Endothelial cell of umbilical vein (primary cell): ENCODE data around the gene PRKAG2. TPM values are rescaled to one million over a fixed set of nuclear protein-coding genes. Genes with fewer than 3 reads are reported as not detected.

Source experiments
- BruUV-seq: library from RNA; stranded (reverse); fragments of 400-500 nt; replicated peaks from 2 replicates; lab custom pipeline; 2021; lab: Mats Ljungman, UMichigan
- CTCF ChIA-PET: fragments of 300-600, 350-600 bp; sonication (Branson Sonifier 250); formaldehyde crosslinking; loops from one replicate; lab custom pipeline; 2021; ENCODE audit warnings: antibody characterized with exemption, inconsistent platforms; lab: Charles Lee
- POLR2A ChIA-PET: fragments of 300-600, 350-600 bp; sonication (Branson Sonifier 250); formaldehyde crosslinking; loops from one replicate; lab custom pipeline; 2021; ENCODE audit warnings: antibody characterized with exemption, inconsistent platforms; lab: Charles Lee
- DNase-seq: peaks from one replicate; pipeline ENCODE4 v3.0.0-alpha.2; 2011; ENCODE audit warnings: low read depth, low spot score
- FAIRE-seq: peaks from 2 replicates; lab custom pipeline; 2011; peaks lifted over from hg19 to GRCh38; lab: Jason Lieb, UNC
- H2AFZ ChIP-seq: 2 replicates; pipeline ENCODE4 v1.6.0; 2012; ENCODE audit warnings: low read depth, low read length, control low read depth, inconsistent platforms
- H3K27ac ChIP-seq: 2 replicates; pipeline ENCODE4 v1.5.1; 2011; ENCODE audit warnings: low read depth, mild to moderate bottlenecking, control low read depth, low read length, moderate library complexity; ENCODE audit not compliant: insufficient read depth
- H3K27me3 ChIP-seq, 2 experiments: 2 replicates each; pipeline versions ENCODE4 v1.6.0 to v1.6.1; 2011; ENCODE audit warnings: low read length in 2 of 2, mixed read lengths in 1 of 2; ENCODE audit not compliant: control insufficient read depth in 2 of 2, insufficient read depth in 2 of 2
- H3K36me3 ChIP-seq, 2 experiments: 2 replicates in 1 of 2; 3 replicates in 1 of 2; pipeline ENCODE4 v1.5.1; 2011; ENCODE audit warnings: low read length in 2 of 2, mild to moderate bottlenecking in 1 of 2, moderate library complexity in 1 of 2; ENCODE audit not compliant: control insufficient read depth in 2 of 2, insufficient read depth in 2 of 2; ENCODE audit errors: extremely low read depth in 1 of 2
- H3K4me1 ChIP-seq: 3 replicates; pipeline ENCODE4 v1.5.1; 2011; ENCODE audit warnings: mild to moderate bottlenecking, low read length; ENCODE audit not compliant: control insufficient read depth, insufficient read depth; ENCODE audit errors: extremely low read depth
- H3K4me2 ChIP-seq: 2 replicates; pipeline ENCODE4 v1.6.1; 2011; ENCODE audit warnings: low read length, control low read depth, mixed read lengths; ENCODE audit not compliant: insufficient read depth
- H3K4me3 ChIP-seq, 3 experiments: fragments of 200-600 bp in 1 of 3; sonication (generic), shearing (Covaris generic) in 1 of 3; replicated peaks in 1 of 3; 2 replicates each; pipeline ENCODE4 v1.5.1; 2011 to 2016; ENCODE audit warnings: control low read depth in 3 of 3, low read length in 3 of 3, mild to moderate bottlenecking in 2 of 3, inconsistent platforms in 1 of 3, low read depth in 1 of 3, moderate library complexity in 1 of 3; ENCODE audit not compliant: insufficient read depth in 1 of 3
- H3K79me2 ChIP-seq: 2 replicates; pipeline ENCODE4 v1.6.0; 2012; ENCODE audit warnings: low read length, inconsistent platforms; ENCODE audit not compliant: control insufficient read depth, insufficient read depth
- H3K9ac ChIP-seq: replicated peaks from 2 replicates; pipeline ENCODE3; 2011; ENCODE audit warnings: low read length, control low read depth; ENCODE audit not compliant: insufficient read depth; ENCODE audit errors: extremely low read depth
- H3K9me1 ChIP-seq: replicated peaks from 3 replicates; pipeline ENCODE4 v1.6.0; 2011; ENCODE audit warnings: mild to moderate bottlenecking, low read length; ENCODE audit not compliant: control insufficient read depth, insufficient read depth; ENCODE audit errors: extremely low read depth
- H3K9me3 ChIP-seq: replicated peaks from 2 replicates; pipeline ENCODE4 v1.5.1; 2012; ENCODE audit warnings: low read length, inconsistent platforms; ENCODE audit not compliant: control insufficient read depth, insufficient read depth
- H4K20me1 ChIP-seq: replicated peaks from 2 replicates; pipeline ENCODE3; 2011; ENCODE audit warnings: mild to moderate bottlenecking, low read length; ENCODE audit not compliant: control insufficient read depth, insufficient read depth; ENCODE audit errors: extremely low read depth
- EZH2 ChIP-seq: IDR thresholded peaks from 2 replicates; pipeline ENCODE4 v1.6.1; 2012; ENCODE audit warnings: borderline replicate concordance, low read depth, mild to moderate bottlenecking, moderate library complexity, low read length, inconsistent platforms; ENCODE audit not compliant: severe bottlenecking
- FOS ChIP-seq: IDR thresholded peaks from 2 replicates; pipeline ENCODE4 v1.6.1; 2011; ENCODE audit warnings: mild to moderate bottlenecking, low read length, moderate library complexity, borderline replicate concordance; ENCODE audit not compliant: insufficient read depth
- GATA2 ChIP-seq: IDR thresholded peaks from 2 replicates; pipeline ENCODE4 v1.7.0; 2011; ENCODE audit warnings: low read depth, mild to moderate bottlenecking, moderate library complexity, mixed read lengths, low read length; ENCODE audit not compliant: insufficient read length, insufficient read depth
- JUN ChIP-seq: IDR thresholded peaks from 2 replicates; pipeline ENCODE4 v1.6.1; 2011; ENCODE audit warnings: borderline replicate concordance, low read depth; ENCODE audit not compliant: insufficient read length, insufficient read depth
- MYC ChIP-seq: IDR thresholded peaks from one replicate; pipeline ENCODE4 v1.6.1; 2011; ENCODE audit warnings: mild to moderate bottlenecking, low read depth, low read length
- POLR2A ChIP-seq: IDR thresholded peaks from 2 replicates; pipeline ENCODE4 v1.6.1; 2012; ENCODE audit warnings: low read depth, mild to moderate bottlenecking, control low read depth, low read length
- POLR2AphosphoS5 ChIP-seq: IDR thresholded peaks from 2 replicates; pipeline ENCODE4 v1.6.1; 2012; ENCODE audit warnings: low read depth, mild to moderate bottlenecking, control low read depth, low read length, moderate library complexity; ENCODE audit not compliant: insufficient read depth
- dilution Hi-C: fragments of 300-500 bp; cut with MboI; formaldehyde crosslinking; loops from one replicate; pipeline ENCODE4 v1.15.0; 2019; ENCODE audit warnings: low sequenced_read_pairs; ENCODE audit not compliant: extremely low pct_ligation_motif_present
- intact Hi-C: fragments of 100-400 bp; cut with micrococcal nuclease; formaldehyde crosslinking; loops from one replicate; pipeline ENCODE4 v1.10.0; 2022
- polyA plus RNA-seq, 4 experiments: library from polyadenylated mRNA; depleted of rRNA in 3 of 4; stranded (reverse) in 3 of 4; unstranded in 1 of 4; fragments of >200 nt; gene quantifications; 2 replicates each; pipeline versions ENCODE4 v1.2.1 to v1.2.3, GENCODE V29; 2011 to 2012; ENCODE audit warnings: missing spikeins in 1 of 4
- total RNA-seq: library from RNA; stranded (reverse); gene quantifications from 2 replicates; pipeline ENCODE4 v1.2.3, GENCODE V29; 2021
- TF ChIP-seq, protein P1 (sequence below), 2 donors: IDR thresholded peaks; 1 replicate in 1 of 2; 2 replicates in 1 of 2; pipeline ENCODE4 v1.5.1; 2011; ENCODE audit warnings: low read length in 2 of 2, mild to moderate bottlenecking in 2 of 2, moderate library complexity in 2 of 2, control low read depth in 1 of 2, inconsistent platforms in 1 of 2, low read depth in 1 of 2; ENCODE audit not compliant: insufficient read depth in 1 of 2; ENCODE audit errors: extremely low read depth in 1 of 2
- TF ChIP-seq, protein P2 (sequence below): IDR thresholded peaks from 2 replicates; pipeline ENCODE4 v1.6.1; 2011; ENCODE audit not compliant: insufficient read depth, insufficient read length

Gene PRKAG2
- total and polyA plus RNA-seq, 2 donors (not counting 3 experiments of a cell fraction or from before 2014, with no cell fraction given), result 19.3 to 51.5 TPM

DNA sequence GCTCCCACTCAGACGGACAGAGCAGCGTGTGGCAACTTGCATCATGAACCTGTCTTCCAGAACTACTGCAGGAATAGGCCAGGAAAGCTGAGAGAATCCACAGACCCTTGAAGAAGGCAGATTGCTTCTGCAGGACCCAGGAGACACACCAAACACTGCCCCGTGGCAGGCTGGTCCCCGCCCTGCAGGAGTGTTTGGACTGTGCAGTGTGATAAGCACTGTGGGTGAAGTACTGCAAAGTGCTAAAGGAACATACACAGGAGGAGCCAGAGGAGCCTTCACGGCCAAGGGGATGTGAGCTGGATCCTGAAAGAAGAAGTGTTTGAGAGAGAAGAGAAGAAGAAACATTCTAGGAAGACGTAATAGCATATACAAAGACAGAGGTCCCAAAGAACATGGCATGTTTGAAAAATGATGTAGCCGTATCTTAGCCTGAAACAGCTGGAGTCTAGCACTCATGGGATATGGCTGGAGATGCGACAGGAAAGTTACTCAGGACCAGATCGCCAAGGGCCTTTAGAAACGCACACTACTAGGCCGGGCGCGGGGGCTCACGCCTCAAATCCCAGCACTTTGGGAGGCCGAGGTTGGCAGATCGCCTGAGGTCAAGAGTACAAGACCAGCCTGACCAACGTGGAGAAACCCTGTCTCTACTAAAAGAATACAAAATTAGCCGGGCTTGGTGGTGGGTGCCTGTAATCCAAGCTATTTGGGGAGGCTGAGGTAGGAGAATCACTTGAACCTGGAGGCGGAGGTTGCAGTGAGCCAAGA lies 260.3 kb downstream of the PRKAG2 start:
- Histone ChIP-seq H3K36me3 (peaks cover 0 to 2% of the 10 kb centered on the region in 2 experiments), H3K4me2 (no peak overlapping the region), H3K79me2 (peaks cover 68% of the 10 kb centered on the region), H3K27me3 (no peaks in the 10 kb centered on the region), H2AFZ (no peak overlapping the region), H3K9ac (no peak overlapping the region), H3K27ac (no peak overlapping the region), H3K4me1 (no peaks in the 10 kb centered on the region), H3K4me3 (no peak overlapping the region), H3K9me1 (no peaks in the 10 kb centered on the region), H4K20me1 (no peaks in the 10 kb centered on the region), H3K9me3 (no peaks in the 10 kb centered on the region)
- dilution Hi-C loops (no loop called here), intact Hi-C loops (no loop called here)
- DNase-seq (no peak), FAIRE-seq (no peak)
- ChIA-PET POLR2A (no interaction called here), CTCF (interaction anchor here (2.0 kb wide), 1 partner anchor 17 kb away, joined by 6 read pairs; no protein-coding TSS in a partner anchor)
- TF ChIP-seq, protein P1, sequence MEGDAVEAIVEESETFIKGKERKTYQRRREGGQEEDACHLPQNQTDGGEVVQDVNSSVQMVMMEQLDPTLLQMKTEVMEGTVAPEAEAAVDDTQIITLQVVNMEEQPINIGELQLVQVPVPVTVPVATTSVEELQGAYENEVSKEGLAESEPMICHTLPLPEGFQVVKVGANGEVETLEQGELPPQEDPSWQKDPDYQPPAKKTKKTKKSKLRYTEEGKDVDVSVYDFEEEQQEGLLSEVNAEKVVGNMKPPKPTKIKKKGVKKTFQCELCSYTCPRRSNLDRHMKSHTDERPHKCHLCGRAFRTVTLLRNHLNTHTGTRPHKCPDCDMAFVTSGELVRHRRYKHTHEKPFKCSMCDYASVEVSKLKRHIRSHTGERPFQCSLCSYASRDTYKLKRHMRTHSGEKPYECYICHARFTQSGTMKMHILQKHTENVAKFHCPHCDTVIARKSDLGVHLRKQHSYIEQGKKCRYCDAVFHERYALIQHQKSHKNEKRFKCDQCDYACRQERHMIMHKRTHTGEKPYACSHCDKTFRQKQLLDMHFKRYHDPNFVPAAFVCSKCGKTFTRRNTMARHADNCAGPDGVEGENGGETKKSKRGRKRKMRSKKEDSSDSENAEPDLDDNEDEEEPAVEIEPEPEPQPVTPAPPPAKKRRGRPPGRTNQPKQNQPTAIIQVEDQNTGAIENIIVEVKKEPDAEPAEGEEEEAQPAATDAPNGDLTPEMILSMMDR (IDR thresholded peaks at IDR 0.05; ENCODE audit: extremely low read depth in 1 of 2, insufficient read depth in 1 of 2, low read depth in 1 of 2, low read length in 2 of 2), result no peak
- no peak for TF ChIP-seq FOS
- no peak for TF ChIP-seq JUN
- TF ChIP-seq, protein P2, sequence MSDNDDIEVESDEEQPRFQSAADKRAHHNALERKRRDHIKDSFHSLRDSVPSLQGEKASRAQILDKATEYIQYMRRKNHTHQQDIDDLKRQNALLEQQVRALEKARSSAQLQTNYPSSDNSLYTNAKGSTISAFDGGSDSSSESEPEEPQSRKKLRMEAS, result no peak
- TF ChIP-seq POLR2A, result no peak
- no peak for TF ChIP-seq MYC
- no peak for TF ChIP-seq EZH2
- no peak for TF ChIP-seq POLR2AphosphoS5
- no peak for TF ChIP-seq GATA2
- no TSS peak for BruUV-seq
